HCT116 (cell line): ENCODE results near the gene NPAS4. TPM values are rescaled to one million over a fixed set of nuclear protein-coding genes. Genes with fewer than 3 reads are reported as not detected.

ENCODE experiments used
- ATAC-seq: fragments of 200-7000 bp; cut with Tn5 transposase; 2 replicates; pipeline ENCODE4 v1.9.1; 2020; ENCODE audit warnings: mild to moderate bottlenecking, moderate library complexity
- BruUV-seq: library from RNA; stranded (reverse); fragments of 400-500 nt; replicated peaks from 2 replicates; lab custom pipeline; 2021; lab: Mats Ljungman, UMichigan
- CTCF ChIA-PET: fragments of 300-600 bp; sonication (Branson Sonifier 250); formaldehyde crosslinking; loops from one replicate; lab custom pipeline; 2021; ENCODE audit warnings: antibody characterized with exemption; lab: Charles Lee
- POLR2A ChIA-PET: fragments of 300-600, 350-600 bp; sonication (Branson Sonifier 250); formaldehyde crosslinking; loops from one replicate; lab custom pipeline; 2021; ENCODE audit warnings: antibody characterized with exemption; lab: Charles Lee
- RAD21 ChIA-PET, 2 experiments: fragments of 300-600 bp; sonication (Branson Sonifier 250); formaldehyde crosslinking; loops; one replicate each; lab custom pipeline; 2023; ENCODE audit warnings: low total read pairs in 2 of 2; ENCODE audit not compliant: uncharacterized antibody in 2 of 2, unreplicated experiment in 2 of 2, low non-redundant PET in 1 of 2; lab: Charles Lee
- DNase-seq: peaks from one replicate; pipeline ENCODE4 v3.0.0-alpha.2; 2010; ENCODE audit warnings: low read depth, low spot score
- H2AFZ ChIP-seq: fragments of 200-600 bp; shearing (Covaris generic), sonication (generic); 2 replicates; pipeline ENCODE4 v1.6.1; 2017; ENCODE audit warnings: low read depth, mixed run types, mixed read lengths, antibody characterized with exemption, low read length; ENCODE audit not compliant: poor library complexity, severe bottlenecking
- H3K27ac ChIP-seq: 2 replicates; pipeline ENCODE4 v1.5.1; 2012; ENCODE audit warnings: low read depth, low read length
- H3K27me3 ChIP-seq: fragments of 200-600 bp; sonication (generic); 2 replicates; pipeline ENCODE4 v1.6.1; 2016; ENCODE audit warnings: mixed run types, low read length, mixed read lengths; ENCODE audit not compliant: insufficient read depth
- H3K36me3 ChIP-seq, 2 experiments: fragments of 200-500 bp in 1 of 2; fragments of 200-600 bp in 1 of 2; sonication (Bioruptor generic) in 1 of 2; sonication (generic) in 1 of 2; 2 replicates each; pipeline versions ENCODE4 v1.5.1 to v1.6.1; 2014 to 2016; ENCODE audit warnings: low read length in 2 of 2, inconsistent platforms in 1 of 2, mixed read lengths in 1 of 2, mixed run types in 1 of 2; ENCODE audit not compliant: insufficient read depth in 2 of 2, control insufficient read depth in 1 of 2
- H3K4me1 ChIP-seq, 2 experiments: fragments of 200-600 bp in 1 of 2; sonication (generic) in 1 of 2; 2 replicates each; pipeline versions ENCODE4 v1.5.1 to v1.6.1; 2012 to 2017; ENCODE audit warnings: low read length in 2 of 2, inconsistent platforms in 1 of 2, mild to moderate bottlenecking in 1 of 2, mixed read lengths in 1 of 2, mixed run types in 1 of 2, moderate library complexity in 1 of 2; ENCODE audit not compliant: insufficient read depth in 2 of 2, control insufficient read depth in 1 of 2
- H3K4me2 ChIP-seq: fragments of 200-600 bp; sonication (generic); 2 replicates; pipeline ENCODE4 v1.6.1; 2017; ENCODE audit warnings: mixed run types, low read length, mixed read lengths
- H3K4me3 ChIP-seq, 2 experiments: fragments of 200-600 bp in 1 of 2; sonication (generic) in 1 of 2; replicated peaks in 1 of 2; 2 replicates each; pipeline ENCODE4 v1.5.1; 2011 to 2016; ENCODE audit warnings: low read length in 2 of 2, control low read depth in 1 of 2, low read depth in 1 of 2, mild to moderate bottlenecking in 1 of 2, mixed read lengths in 1 of 2, mixed run types in 1 of 2
- H3K79me2 ChIP-seq: fragments of 200-600 bp; sonication (generic); 2 replicates; pipeline ENCODE4 v1.6.1; 2017; ENCODE audit warnings: mild to moderate bottlenecking, mixed run types, low read length, moderate library complexity, mixed read lengths; ENCODE audit not compliant: insufficient read depth
- H3K9ac ChIP-seq: fragments of 200-600 bp; sonication (generic); 2 replicates; pipeline ENCODE4 v1.6.1; 2016; ENCODE audit warnings: low read length, mixed read lengths
- H3K9me2 ChIP-seq: fragments of 200-600 bp; sonication (generic), shearing (Covaris generic); 2 replicates; pipeline ENCODE4 v1.6.1; 2017; ENCODE audit warnings: mixed run types, mild to moderate bottlenecking, moderate library complexity; ENCODE audit not compliant: insufficient read depth
- H3K9me3 ChIP-seq, 2 experiments: fragments of 200-500 bp in 1 of 2; fragments of 200-600 bp in 1 of 2; sonication (Bioruptor generic) in 1 of 2; sonication (generic) in 1 of 2; 2 replicates each; pipeline ENCODE4 v1.6.1; 2014 to 2017; ENCODE audit warnings: low read length in 2 of 2, mixed read lengths in 2 of 2, inconsistent platforms in 1 of 2, low read depth in 1 of 2, mild to moderate bottlenecking in 1 of 2, mixed run types in 1 of 2, moderate library complexity in 1 of 2; ENCODE audit not compliant: control insufficient read depth in 1 of 2, insufficient read depth in 1 of 2
- H4K20me1 ChIP-seq: fragments of 200-600 bp; sonication (generic), shearing (Covaris generic); 2 replicates; pipeline ENCODE4 v1.6.1; 2017; ENCODE audit warnings: mixed run types, mild to moderate bottlenecking, moderate library complexity; ENCODE audit not compliant: insufficient read depth
- CBX3 ChIP-seq: IDR thresholded peaks from 2 replicates; pipeline ENCODE4 v1.6.1; 2012; ENCODE audit warnings: low read depth
- EGR1 ChIP-seq: IDR thresholded peaks from 2 replicates; pipeline ENCODE4 v1.6.1; 2012; ENCODE audit warnings: low read depth
- FOSL1 ChIP-seq: IDR thresholded peaks from 2 replicates; pipeline ENCODE4 v1.6.1; 2012; ENCODE audit warnings: low read depth
- JUND ChIP-seq: IDR thresholded peaks from 2 replicates; pipeline ENCODE4 v1.6.1; 2012
- RAD21 ChIP-seq: IDR thresholded peaks from 2 replicates; pipeline ENCODE4 v1.6.1; 2012; ENCODE audit warnings: low read depth, mild to moderate bottlenecking
- YY1 ChIP-seq: IDR thresholded peaks from 2 replicates; pipeline ENCODE4 v1.6.1; 2011; ENCODE audit warnings: low read length, low read depth, moderate library complexity, mild to moderate bottlenecking; ENCODE audit not compliant: insufficient replicate concordance; ENCODE audit errors: extremely low read depth
- ZFX ChIP-seq: fragments of 450-650 bp; IDR thresholded peaks from 2 replicates; pipeline ENCODE4 v1.6.1; 2017
- intact Hi-C: fragments of 100-400 bp; cut with micrococcal nuclease; formaldehyde crosslinking; loops from 2 replicates; pipeline ENCODE4 v1.10.0; 2022
- total RNA-seq: library from RNA; stranded (reverse); gene quantifications from one replicate; pipeline ENCODE4 v1.2.1, GENCODE V29; 2021; ENCODE audit not compliant: unreplicated experiment
- TF ChIP-seq, protein P1 (sequence below), 3 experiments: fragments of 200-600 bp in 1 of 3; sonication (generic) in 1 of 3; IDR thresholded peaks in 2 of 3; conservative IDR thresholded peaks in 1 of 3; 2 replicates each; pipeline ENCODE4 v1.5.1; 2012 to 2017; ENCODE audit warnings: low read depth in 2 of 3, low read length in 2 of 3, antibody characterized with exemption in 1 of 3, borderline replicate concordance in 1 of 3, control low read depth in 1 of 3, mild to moderate bottlenecking in 1 of 3, mixed read lengths in 1 of 3, mixed run types in 1 of 3, moderate library complexity in 1 of 3; ENCODE audit not compliant: insufficient read depth in 1 of 3
- TF ChIP-seq, protein P2 (sequence below): IDR thresholded peaks from 2 replicates; pipeline ENCODE4 v1.6.1; 2012
- TF ChIP-seq, protein P3 (sequence below): IDR thresholded peaks from 2 replicates; pipeline ENCODE4 v1.6.1; 2012; ENCODE audit warnings: low read depth

NPAS4 gene
- total RNA-seq, 1 experiment from 2014 or later, result not detected

DNA sequence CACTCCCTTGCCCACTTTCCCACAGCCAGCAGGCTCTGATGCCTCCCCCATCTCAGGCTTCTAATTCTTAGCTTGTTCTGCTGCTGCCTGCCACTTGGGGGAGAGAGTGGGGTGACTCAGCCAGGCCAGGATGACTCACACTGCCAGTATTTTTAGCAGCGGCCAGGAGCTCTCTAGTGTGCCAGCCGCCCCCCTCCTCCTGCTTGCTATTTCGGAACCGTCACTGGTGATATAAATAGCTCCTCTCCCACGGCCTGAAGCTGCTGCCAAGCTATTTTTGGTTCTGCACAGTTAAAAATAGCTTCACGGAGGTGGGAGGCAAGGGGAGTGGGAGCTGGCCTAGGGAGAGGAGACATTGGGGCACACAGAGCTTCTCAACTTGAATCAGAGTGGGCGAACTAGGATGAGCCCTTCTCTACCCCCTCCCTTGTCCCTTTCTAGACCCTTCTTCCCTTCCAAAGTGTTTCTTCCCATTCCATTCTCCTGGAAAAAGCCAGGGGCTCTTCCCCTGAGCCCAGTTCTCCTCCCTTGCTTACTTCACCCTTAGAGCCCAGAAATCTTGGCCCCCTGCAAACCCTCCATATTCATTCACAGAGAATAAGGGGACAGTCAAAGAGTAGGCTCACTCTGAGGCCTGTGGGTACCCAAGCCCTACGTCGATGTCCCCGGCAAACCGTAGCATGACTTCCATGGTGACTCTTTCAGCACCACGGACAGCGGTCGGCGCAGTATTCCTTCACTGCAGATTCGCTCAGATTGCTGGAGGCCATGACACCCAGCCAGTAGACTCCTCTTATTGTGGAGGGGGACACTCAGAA, 2.5 kb upstream of the NPAS4 start:
- CTCF ChIA-PET, result interaction anchor here (1.0 to 1.9 kb wide), 12 partner anchors 9 to 278 kb away, joined by 3 to 15 read pairs (median 4); partner anchors contain the start of genes DPP3 and RBM4B
- intact Hi-C loops, result no loop called here
- peak overlapping the region; percentile 70 for H3K4me2 ChIP-seq

More for the DNA sequence above, 2.5 kb upstream of the NPAS4 start:
- Histone ChIP-seq H3K4me3 (no peak overlapping the region; a peak in 1 of 4 replicates), H3K79me2 (no peaks in the 10 kb centered on the region), H4K20me1 (no peaks in the 10 kb centered on the region), H3K27me3 (peaks cover 42% of the 10 kb centered on the region), H3K9ac (no peak overlapping the region), H3K27ac (no peak overlapping the region), H3K9me3 (no peaks in the 10 kb centered on the region), H3K9me2 (no peaks in the 10 kb centered on the region), H2AFZ (no peak overlapping the region), H3K36me3 (no peaks in the 10 kb centered on the region), H3K4me1 (peaks cover 12 to 17% of the 10 kb centered on the region in 2 experiments)
- ATAC-seq, result peak; percentile 96
- ChIA-PET POLR2A (interaction anchor here (1.0 to 1.2 kb wide), 2 partner anchors 62 to 220 kb away, joined by 3 to 4 read pairs; partner anchors contain the start of genes DPP3 and RBM4), RAD21 (interaction anchor here in 1 of 2 experiments (0.8 kb wide), 1 partner anchor 11 kb away, joined by 3 read pairs; no protein-coding TSS in a partner anchor)
- DNase-seq, result peak; percentile 48
- BruUV-seq, result no TSS peak
- TF ChIP-seq EGR1 (peak; percentile 44; the same call in 1 of the 2 replicates), JUND (peak; percentile 89), YY1 (peak; percentile 28), RAD21 (peak; percentile 42), CBX3 (no peak), ZFX (no peak), FOSL1 (peak; percentile 90)
- TF ChIP-seq, protein P1, sequence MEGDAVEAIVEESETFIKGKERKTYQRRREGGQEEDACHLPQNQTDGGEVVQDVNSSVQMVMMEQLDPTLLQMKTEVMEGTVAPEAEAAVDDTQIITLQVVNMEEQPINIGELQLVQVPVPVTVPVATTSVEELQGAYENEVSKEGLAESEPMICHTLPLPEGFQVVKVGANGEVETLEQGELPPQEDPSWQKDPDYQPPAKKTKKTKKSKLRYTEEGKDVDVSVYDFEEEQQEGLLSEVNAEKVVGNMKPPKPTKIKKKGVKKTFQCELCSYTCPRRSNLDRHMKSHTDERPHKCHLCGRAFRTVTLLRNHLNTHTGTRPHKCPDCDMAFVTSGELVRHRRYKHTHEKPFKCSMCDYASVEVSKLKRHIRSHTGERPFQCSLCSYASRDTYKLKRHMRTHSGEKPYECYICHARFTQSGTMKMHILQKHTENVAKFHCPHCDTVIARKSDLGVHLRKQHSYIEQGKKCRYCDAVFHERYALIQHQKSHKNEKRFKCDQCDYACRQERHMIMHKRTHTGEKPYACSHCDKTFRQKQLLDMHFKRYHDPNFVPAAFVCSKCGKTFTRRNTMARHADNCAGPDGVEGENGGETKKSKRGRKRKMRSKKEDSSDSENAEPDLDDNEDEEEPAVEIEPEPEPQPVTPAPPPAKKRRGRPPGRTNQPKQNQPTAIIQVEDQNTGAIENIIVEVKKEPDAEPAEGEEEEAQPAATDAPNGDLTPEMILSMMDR (IDR thresholded peaks at IDR 0.05 in 2 of 3, conservative IDR thresholded peaks at IDR 0.05 in 1 of 3; ENCODE audit: borderline replicate concordance in 1 of 3, insufficient read depth in 1 of 3, low read depth in 2 of 3, low read length in 2 of 3), result peak; percentile 33 to 56 (median 53); a peak in 5 of 6 replicates
- TF ChIP-seq, protein P2, sequence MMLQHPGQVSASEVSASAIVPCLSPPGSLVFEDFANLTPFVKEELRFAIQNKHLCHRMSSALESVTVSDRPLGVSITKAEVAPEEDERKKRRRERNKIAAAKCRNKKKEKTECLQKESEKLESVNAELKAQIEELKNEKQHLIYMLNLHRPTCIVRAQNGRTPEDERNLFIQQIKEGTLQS, result no peak
- TF ChIP-seq, protein P3, sequence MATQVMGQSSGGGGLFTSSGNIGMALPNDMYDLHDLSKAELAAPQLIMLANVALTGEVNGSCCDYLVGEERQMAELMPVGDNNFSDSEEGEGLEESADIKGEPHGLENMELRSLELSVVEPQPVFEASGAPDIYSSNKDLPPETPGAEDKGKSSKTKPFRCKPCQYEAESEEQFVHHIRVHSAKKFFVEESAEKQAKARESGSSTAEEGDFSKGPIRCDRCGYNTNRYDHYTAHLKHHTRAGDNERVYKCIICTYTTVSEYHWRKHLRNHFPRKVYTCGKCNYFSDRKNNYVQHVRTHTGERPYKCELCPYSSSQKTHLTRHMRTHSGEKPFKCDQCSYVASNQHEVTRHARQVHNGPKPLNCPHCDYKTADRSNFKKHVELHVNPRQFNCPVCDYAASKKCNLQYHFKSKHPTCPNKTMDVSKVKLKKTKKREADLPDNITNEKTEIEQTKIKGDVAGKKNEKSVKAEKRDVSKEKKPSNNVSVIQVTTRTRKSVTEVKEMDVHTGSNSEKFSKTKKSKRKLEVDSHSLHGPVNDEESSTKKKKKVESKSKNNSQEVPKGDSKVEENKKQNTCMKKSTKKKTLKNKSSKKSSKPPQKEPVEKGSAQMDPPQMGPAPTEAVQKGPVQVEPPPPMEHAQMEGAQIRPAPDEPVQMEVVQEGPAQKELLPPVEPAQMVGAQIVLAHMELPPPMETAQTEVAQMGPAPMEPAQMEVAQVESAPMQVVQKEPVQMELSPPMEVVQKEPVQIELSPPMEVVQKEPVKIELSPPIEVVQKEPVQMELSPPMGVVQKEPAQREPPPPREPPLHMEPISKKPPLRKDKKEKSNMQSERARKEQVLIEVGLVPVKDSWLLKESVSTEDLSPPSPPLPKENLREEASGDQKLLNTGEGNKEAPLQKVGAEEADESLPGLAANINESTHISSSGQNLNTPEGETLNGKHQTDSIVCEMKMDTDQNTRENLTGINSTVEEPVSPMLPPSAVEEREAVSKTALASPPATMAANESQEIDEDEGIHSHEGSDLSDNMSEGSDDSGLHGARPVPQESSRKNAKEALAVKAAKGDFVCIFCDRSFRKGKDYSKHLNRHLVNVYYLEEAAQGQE, result peak; percentile 97
